ENCODE data around the gene NTRK3. TPM values are rescaled to one million over a fixed set of nuclear protein-coding genes. Genes with fewer than 3 reads are reported as not detected.

NTRK3 gene
- total RNA-seq, 1 experiment from 2014 or later, result not detected

- Histone ChIP-seq H3K27me3 (replicated peaks; ENCODE audit: control insufficient read depth, insufficient read depth, low read length) (no peaks in the 10 kb centered on the region; the same call in 1 of the 2 replicates), H3K36me3 (ENCODE audit: control insufficient read depth, insufficient read depth, low read length) (no peaks in the 10 kb centered on the region), H3K4me1 (no peaks in the 10 kb centered on the region), H3K4me3 (ENCODE audit: low read depth, low read length) (no peak overlapping the region), H3K9me3 (no peaks in the 10 kb centered on the region)
- Mint-ChIP-seq H3K27ac (ENCODE audit: unreplicated experiment) (no peak overlapping the region), H3K4me1 (ENCODE audit: low read depth, unreplicated experiment) (no peaks in the 10 kb centered on the region), H3K9me3 (ENCODE audit: unreplicated experiment) (no peaks in the 10 kb centered on the region), H3K27me3 (ENCODE audit: insufficient read depth, unreplicated experiment) (peaks cover 9% of the 10 kb centered on the region), H3K4me3 (ENCODE audit: unreplicated experiment) (no peak overlapping the region), H3K36me3 (ENCODE audit: insufficient read depth, unreplicated experiment) (no peaks in the 10 kb centered on the region)
- intact Hi-C loops (cut with micrococcal nuclease; ENCODE audit: unreplicated experiment), result no loop called here
- TF ChIP-seq CTCF (IDR thresholded peaks at IDR 0.05; ENCODE audit: insufficient read depth in 1 of 2, low read depth in 1 of 2, low read length in 1 of 2, severe bottlenecking in 1 of 2, unreplicated experiment in 1 of 2), result no peak
- BruUV-seq (replicated peaks), result no TSS peak
- ChIA-PET POLR2A (no interaction called here), CTCF (no interaction called here)
- no peak for DNase-seq
These were observed 291.2 kb downstream of the NTRK3 start for GRCh38 chr15:87965304-87965703.

- H3K4me1 Mint-ChIP-seq (ENCODE audit: low read depth, unreplicated experiment), result no peaks in the 10 kb centered on the region
- no peaks in the 10 kb centered on the region; the same call in 1 of the 2 replicates for H3K27me3 ChIP-seq (replicated peaks; ENCODE audit: control insufficient read depth, insufficient read depth, low read length)
- no peak for TF ChIP-seq CTCF (IDR thresholded peaks at IDR 0.05; ENCODE audit: insufficient read depth in 1 of 2, low read depth in 1 of 2, low read length in 1 of 2, severe bottlenecking in 1 of 2, unreplicated experiment in 1 of 2)
- peaks cover 20% of the 10 kb centered on the region for H3K27me3 Mint-ChIP-seq (ENCODE audit: insufficient read depth, unreplicated experiment)
- ChIA-PET POLR2A (no interaction called here), CTCF (no interaction called here)
- no peaks in the 10 kb centered on the region for H3K36me3 Mint-ChIP-seq (ENCODE audit: insufficient read depth, unreplicated experiment)
- H3K36me3 ChIP-seq (ENCODE audit: control insufficient read depth, insufficient read depth, low read length), result no peaks in the 10 kb centered on the region
- H3K9me3 Mint-ChIP-seq (ENCODE audit: unreplicated experiment), result no peaks in the 10 kb centered on the region
- no TSS peak for BruUV-seq (replicated peaks)
- H3K27ac Mint-ChIP-seq (ENCODE audit: unreplicated experiment), result no peak overlapping the region
- H3K4me3 Mint-ChIP-seq (ENCODE audit: unreplicated experiment), result no peak overlapping the region
- no peaks in the 10 kb centered on the region for H3K4me1 ChIP-seq
- DNase-seq, result no peak
- no peaks in the 10 kb centered on the region for H3K9me3 ChIP-seq
- no peak overlapping the region for H3K4me3 ChIP-seq (ENCODE audit: low read depth, low read length)
- intact Hi-C loops (cut with micrococcal nuclease; ENCODE audit: unreplicated experiment), result no loop called here
These were observed 294.1 kb downstream of the NTRK3 start for GRCh38 chr15:87962428-87962827.

- intact Hi-C loops (cut with micrococcal nuclease; ENCODE audit: unreplicated experiment), result no loop called here
- no peak for DNase-seq
- no peaks in the 10 kb centered on the region; the same call in 1 of the 2 replicates for H3K27me3 ChIP-seq (replicated peaks; ENCODE audit: control insufficient read depth, insufficient read depth, low read length)
- ChIA-PET CTCF (no interaction called here), POLR2A (no interaction called here)
- no peaks in the 10 kb centered on the region for H3K9me3 ChIP-seq
- Mint-ChIP-seq H3K9me3 (ENCODE audit: unreplicated experiment) (no peaks in the 10 kb centered on the region), H3K27me3 (ENCODE audit: insufficient read depth, unreplicated experiment) (peaks cover 20% of the 10 kb centered on the region), H3K36me3 (ENCODE audit: insufficient read depth, unreplicated experiment) (no peaks in the 10 kb centered on the region), H3K27ac (ENCODE audit: unreplicated experiment) (no peak overlapping the region), H3K4me1 (ENCODE audit: low read depth, unreplicated experiment) (no peaks in the 10 kb centered on the region), H3K4me3 (ENCODE audit: unreplicated experiment) (no peak overlapping the region)
- H3K4me1 ChIP-seq, result no peaks in the 10 kb centered on the region
- TF ChIP-seq CTCF (IDR thresholded peaks at IDR 0.05; ENCODE audit: insufficient read depth in 1 of 2, low read depth in 1 of 2, low read length in 1 of 2, severe bottlenecking in 1 of 2, unreplicated experiment in 1 of 2), result no peak
- H3K36me3 ChIP-seq (ENCODE audit: control insufficient read depth, insufficient read depth, low read length), result no peaks in the 10 kb centered on the region
- BruUV-seq (replicated peaks), result no TSS peak
- no peak overlapping the region for H3K4me3 ChIP-seq (ENCODE audit: low read depth, low read length)
These were observed 294.6 kb downstream of the NTRK3 start for GRCh38 chr15:87961851-87962420.

Measured in Caco-2 (cell line).